GM21825 (cell line): ENCODE data around the gene MTCL1.

Experiments
- ATAC-seq: cut with Tn5 transposase; IDR thresholded peaks from one replicate; pipeline ENCODE4 v1.9.1; 2021; ENCODE audit warnings: mild to moderate bottlenecking, moderate library complexity; ENCODE audit not compliant: unreplicated experiment

The MTCL1 gene

GRCh38 chr18:8705238-8705960 is at the start of gene MTCL1:
Gene MTCL1, plus strand, starts transcription at chr18:8705556. Its CDS starts 105 bp downstream, at chr18:8705661.
- ATAC-seq: peak; percentile 34

GRCh38 chr18:8656232-8656631 is 49.1 kb upstream of the MTCL1 start:
- no peak for ATAC-seq

GRCh38 chr18:8657050-8657820 is 48.1 kb upstream of the MTCL1 start:
- ATAC-seq: no peak

DNA sequence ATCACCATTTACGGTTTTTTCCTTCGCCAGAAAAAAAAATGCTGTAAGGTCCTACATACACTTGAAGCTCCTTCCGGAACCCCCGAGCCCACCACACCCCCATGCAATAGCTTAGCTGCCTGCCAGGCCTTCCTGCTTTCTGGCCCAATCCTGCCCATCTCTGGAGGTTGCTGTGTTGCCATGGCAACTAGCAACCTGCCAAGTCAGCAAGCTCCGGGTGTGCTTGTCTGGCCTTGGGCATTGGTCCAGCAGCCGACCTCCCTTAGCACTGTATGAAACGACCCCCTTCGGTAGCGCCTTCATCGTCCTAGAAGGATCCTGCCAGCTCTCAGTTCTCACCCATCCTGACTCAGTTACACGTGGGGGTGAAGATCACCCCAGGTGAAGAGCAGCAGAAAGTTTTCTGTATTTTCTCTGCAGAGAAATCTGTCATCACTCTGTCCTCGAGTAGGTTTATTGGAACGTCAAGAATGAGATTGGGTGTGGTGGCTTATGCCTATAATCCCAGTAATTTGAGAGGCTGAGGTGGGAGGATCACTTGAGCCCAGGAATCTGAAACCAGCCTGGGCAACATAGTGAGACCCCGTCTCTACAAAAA is 47.4 kb upstream of the MTCL1 start:
- no peak for ATAC-seq

DNA sequence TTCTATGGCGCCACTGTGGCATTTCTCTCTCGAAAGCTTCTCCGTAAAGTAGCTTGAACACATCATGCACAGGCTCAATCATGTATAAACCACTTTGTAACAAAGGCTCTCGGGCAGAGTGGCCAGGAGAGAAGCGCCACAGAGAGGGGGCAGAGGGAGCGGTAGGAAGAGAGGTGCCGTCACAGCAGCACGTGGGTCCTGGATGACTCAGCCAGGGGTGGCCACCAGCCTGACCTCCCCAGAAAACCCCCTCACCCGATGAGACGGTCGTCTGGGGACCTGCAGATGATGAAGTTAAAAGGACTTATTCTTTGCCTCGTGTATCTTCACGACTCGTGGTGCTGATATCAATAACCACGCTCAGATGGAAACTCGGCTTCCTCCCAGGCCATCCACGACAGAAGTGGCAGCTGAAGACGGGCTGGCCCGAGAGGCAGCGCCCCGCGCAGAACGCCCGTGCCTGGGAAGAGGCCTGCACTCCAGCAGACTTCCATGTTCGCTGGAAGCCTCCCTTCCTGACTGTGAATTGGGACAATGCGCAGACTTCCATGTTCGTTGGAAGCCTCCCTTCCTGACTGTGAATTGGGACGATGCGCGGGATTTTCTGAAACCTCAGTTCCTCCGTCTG is 46.4 kb upstream of the MTCL1 start:
- no peak for ATAC-seq

DNA sequence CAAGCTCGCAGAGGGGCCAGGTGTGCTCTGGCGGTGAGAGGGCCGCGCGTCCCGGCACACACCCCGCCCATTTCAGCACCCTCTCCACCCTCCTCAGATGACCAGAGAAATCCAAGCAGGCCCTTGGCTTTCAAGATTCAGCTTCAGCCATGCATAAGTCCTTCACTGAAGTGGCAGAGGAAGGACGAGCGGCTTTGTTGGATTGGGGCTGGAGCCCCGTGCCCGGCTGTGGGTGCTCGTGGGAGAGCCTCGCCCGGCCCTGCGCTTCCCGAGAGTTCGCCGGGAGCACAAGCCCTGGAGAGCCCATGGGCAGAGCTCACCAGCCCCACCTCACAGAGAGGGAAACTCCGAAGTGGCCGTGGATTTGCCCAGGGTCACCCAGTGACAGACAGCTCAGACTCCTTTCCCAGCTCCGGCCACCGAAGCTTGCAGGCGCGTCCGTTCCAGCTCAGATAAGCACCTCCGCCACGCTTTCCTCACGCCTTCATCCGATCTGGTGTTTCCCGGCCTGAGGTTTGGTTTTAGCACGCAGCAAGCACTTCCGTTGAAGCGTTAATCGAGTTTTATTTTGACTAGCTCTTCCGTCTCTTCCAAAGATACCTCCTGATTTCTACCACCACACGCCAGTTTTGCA is 45.6 kb upstream of the MTCL1 start:
- no peak for ATAC-seq

- ATAC-seq: no peak
Observed at GRCh38 chr18:8660316-8660715, 45.0 kb upstream of the MTCL1 start.

GRCh38 chr18:8661754-8662559 is 43.4 kb upstream of the MTCL1 start:
- ATAC-seq: no peak

- no peak for ATAC-seq
Observed at GRCh38 chr18:8662560-8663255, 42.6 kb upstream of the MTCL1 start.

GRCh38 chr18:8667846-8668245 is 37.5 kb upstream of the MTCL1 start:
- no peak for ATAC-seq

DNA sequence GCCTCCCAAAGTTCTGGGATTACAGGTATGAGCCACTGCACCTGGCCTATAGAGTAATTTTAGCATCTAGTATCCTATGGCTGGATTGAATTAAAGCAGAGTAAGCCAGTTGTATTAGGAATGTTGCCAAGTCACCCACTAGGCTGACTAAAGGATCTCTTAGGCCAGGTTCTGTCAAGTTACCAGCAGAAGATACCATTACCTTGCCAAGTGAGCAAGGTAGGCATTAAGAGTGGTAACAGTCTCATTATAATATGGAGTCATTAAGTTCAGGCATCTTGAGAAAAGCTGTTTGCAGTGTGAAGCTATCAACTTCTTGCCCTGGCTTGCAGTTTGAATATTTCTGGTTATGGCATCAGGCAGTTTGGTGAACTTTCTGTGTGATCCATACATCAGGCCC is 37.0 kb upstream of the MTCL1 start:
- no peak for ATAC-seq

DNA sequence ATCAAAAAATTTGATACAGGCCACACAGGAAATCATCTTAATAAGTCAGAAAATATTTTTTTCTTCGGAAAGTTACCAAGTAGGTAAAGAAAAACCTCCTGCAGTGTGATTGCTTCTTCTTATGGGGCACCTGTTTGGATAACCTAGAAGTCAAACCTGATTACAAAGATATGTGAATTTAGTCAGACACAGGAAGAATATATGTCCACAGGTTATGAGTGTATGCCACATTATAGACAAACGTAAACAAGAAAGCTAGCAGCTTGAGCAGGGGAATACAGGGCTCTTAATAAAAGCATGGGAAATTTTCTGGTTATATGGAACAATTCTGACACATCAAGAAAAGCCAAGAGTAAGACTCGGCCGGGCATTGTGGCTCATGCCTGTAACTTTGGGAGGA is 35.8 kb upstream of the MTCL1 start:
- no peak for ATAC-seq

DNA sequence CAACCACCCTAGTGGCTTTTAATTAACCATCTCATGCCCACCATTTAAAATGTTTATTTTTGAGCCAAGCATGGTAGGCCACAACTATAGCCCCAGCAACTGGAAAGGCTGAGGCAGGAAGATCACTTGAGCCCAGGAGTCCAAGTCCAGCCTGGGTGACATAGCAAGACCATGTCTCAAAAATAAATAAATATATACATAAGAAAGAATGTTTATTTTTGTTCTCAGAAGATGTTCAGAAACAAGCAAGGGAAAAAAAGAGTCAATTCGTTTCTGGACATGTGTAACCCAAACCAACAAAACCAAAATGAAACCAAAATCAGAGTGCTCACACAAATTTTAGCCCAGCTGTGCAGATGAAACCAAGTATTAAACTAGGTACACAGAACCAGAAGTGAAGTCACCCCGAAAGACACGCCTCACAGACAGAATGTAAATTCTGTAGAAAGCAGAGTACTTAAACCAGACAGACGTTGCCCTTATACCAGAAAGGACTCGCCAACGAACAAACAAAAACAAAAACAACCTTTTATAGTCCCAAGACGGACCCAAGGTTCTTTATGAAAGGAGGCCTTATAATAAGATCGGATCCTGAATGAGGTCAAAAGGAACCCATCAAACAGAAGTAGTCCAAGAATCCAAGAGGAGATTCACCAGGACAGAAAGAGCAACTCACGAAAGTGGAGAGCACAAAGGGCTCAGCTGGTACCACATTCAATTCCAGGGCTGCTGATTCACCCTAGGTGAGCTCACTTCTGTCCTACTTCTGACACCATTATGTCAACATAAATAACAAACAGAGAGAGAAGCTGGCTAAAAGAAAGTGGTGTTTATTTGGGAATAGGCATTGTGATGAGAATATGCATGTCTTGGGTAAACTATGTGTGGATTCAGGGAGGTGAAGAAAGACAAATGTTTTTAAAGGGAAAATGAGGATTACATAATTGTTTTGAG is 31.8 kb upstream of the MTCL1 start:
- ATAC-seq: peak; percentile 90

- ATAC-seq: no peak
Observed at GRCh38 chr18:8675057-8675456, 30.3 kb upstream of the MTCL1 start.

GRCh38 chr18:8681196-8681595 is 24.2 kb upstream of the MTCL1 start:
- no peak for ATAC-seq

DNA sequence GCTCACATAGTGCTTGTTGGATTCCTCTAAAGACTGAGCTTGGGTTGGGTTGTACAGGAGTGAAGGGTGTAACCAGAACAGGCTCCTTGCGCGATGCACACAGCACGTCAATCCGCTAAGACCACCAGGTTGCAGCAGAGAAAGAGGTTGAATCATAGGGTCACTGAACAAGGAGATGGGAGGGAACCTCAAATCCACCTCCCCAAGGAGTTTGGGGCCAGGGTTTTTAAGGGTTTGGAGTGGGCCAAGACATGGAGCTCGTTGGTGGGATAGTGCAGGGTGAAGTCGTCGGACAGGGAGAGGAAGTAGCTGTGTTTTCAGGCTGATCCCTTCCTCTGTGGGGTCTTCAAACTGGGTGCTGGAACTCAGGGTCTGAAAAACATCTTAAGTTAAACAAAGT is 20.8 kb upstream of the MTCL1 start:
- ATAC-seq: no peak

DNA sequence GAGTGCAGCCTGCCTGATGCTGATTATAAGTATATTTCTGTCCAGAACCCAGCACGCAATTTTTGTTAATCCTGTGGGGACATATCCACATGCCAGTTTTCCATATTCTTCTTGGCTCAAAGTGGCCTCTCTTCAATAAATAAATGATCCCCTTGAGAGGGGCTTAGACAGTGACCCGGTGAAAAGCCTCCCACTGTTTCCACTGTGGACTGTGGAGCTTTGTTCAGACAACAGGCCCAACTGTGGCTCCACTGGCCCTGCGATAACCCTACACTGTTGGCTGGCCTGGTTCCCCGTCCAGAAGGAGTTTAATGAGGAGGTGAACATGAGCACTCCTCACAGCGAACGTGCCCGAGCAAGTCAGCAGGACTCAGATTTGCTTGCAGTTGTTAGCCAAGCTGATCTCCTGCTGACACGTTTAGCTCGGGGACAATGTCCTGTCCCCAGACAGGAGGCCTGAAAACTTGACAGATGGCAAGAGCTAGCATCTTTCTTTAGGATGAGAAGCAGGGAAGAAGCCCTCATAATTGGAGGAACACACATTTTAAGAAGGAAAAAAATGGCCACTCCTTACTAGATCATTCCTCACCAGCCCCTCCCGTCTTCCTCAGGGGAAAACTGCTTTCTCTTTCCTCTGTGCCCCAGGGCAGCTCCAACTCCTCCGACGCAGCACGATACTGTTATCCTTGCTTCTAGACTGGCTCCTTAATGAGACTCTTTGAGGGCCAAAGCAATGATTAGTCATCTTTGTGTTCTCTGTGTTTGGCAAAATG is 20.0 kb upstream of the MTCL1 start:
- no peak for ATAC-seq

GRCh38 chr18:8685914-8686216 is 19.5 kb upstream of the MTCL1 start:
- ATAC-seq: no peak
